ENCODE results near the gene GM2A.

DNA sequence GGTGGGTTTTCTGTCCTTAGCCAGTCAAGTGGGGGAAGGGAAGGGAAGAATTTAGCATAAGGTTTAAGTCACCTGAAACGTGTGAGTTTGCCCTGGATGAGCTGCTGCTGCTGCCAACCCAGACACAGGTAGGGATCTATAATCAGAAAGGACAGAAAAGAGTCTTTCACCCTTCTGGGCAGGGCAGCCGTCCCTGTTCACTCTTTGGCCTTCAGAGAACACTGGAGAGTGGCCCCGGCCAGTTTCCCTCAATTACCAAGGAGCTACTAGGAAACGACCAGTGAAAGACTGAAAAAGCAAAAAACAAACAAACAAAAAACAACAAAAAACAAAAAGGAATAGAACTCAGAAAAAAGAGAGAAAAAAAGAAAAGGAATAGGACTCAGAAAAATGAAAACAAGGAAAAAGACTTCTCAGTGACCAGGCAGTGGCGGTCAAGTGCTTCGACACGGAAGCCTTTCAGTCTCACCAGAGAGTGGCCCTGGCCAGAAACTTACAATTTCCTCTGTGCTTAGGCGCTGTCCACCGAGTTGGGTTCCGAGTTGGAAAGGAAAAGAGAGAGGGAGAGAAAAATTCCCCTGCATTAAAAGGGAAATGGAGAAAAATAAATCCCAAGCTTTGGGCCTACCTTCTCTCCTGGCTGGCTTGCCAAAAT is 2.5 kb upstream of the GM2A start:
- TF ChIP-seq, protein P1, sequence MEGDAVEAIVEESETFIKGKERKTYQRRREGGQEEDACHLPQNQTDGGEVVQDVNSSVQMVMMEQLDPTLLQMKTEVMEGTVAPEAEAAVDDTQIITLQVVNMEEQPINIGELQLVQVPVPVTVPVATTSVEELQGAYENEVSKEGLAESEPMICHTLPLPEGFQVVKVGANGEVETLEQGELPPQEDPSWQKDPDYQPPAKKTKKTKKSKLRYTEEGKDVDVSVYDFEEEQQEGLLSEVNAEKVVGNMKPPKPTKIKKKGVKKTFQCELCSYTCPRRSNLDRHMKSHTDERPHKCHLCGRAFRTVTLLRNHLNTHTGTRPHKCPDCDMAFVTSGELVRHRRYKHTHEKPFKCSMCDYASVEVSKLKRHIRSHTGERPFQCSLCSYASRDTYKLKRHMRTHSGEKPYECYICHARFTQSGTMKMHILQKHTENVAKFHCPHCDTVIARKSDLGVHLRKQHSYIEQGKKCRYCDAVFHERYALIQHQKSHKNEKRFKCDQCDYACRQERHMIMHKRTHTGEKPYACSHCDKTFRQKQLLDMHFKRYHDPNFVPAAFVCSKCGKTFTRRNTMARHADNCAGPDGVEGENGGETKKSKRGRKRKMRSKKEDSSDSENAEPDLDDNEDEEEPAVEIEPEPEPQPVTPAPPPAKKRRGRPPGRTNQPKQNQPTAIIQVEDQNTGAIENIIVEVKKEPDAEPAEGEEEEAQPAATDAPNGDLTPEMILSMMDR (conservative IDR thresholded peaks at IDR 0.05; ENCODE audit: low read length) = no peak
- no peak for TF ChIP-seq EZH2phosphoT487 (IDR thresholded peaks at IDR 0.05; ENCODE audit: borderline replicate concordance)
